SK-N-SH (cell line): ENCODE measurements around the gene SLC2A9. TPM values are rescaled to one million over a fixed set of nuclear protein-coding genes. Genes with fewer than 3 reads are reported as not detected.

Source experiments
- CTCF ChIA-PET: fragments of 300-600, 350-600 bp; formaldehyde crosslinking; extraction: SDS; loops from one replicate; lab custom pipeline; 2021; lab: Yijun Ruan, JAX
- POLR2A ChIA-PET: fragments of 350-600 bp; sonication (Branson Sonifier 250); formaldehyde crosslinking; extraction: SDS; loops from one replicate; lab custom pipeline; 2020; ENCODE audit warnings: antibody characterized with exemption, inconsistent platforms; lab: Yijun Ruan, JAX
- DNase-seq: peaks from one replicate; pipeline ENCODE4 v3.0.0; 2012
- H2AFZ ChIP-seq: fragments of 200-600 bp; sonication (generic); 2 replicates; pipeline ENCODE4 v1.8.1; 2016; ENCODE audit warnings: antibody characterized with exemption, mild to moderate bottlenecking, low read depth
- H3F3A ChIP-seq: fragments of 200-600 bp; sonication (generic); replicated peaks from 2 replicates; pipeline ENCODE3; 2016; ENCODE audit warnings: antibody characterized with exemption, mild to moderate bottlenecking; ENCODE audit not compliant: insufficient read depth
- H3K27ac ChIP-seq, 2 experiments: fragments of 200-500 bp in 1 of 2; fragments of 200-600 bp in 1 of 2; sonication (Bioruptor generic) in 1 of 2; sonication (generic), shearing (Covaris generic) in 1 of 2; 2 replicates each; pipeline versions ENCODE4 v1.5.1 to v1.6.1; 2014 to 2016; ENCODE audit warnings: low read depth in 2 of 2, inconsistent platforms in 1 of 2, low read length in 1 of 2, mild to moderate bottlenecking in 1 of 2, mixed read lengths in 1 of 2
- H3K27me3 ChIP-seq: fragments of 200-600 bp; sonication (generic), shearing (Covaris generic); 2 replicates; pipeline ENCODE4 v1.6.1; 2016; ENCODE audit warnings: mixed run types; ENCODE audit not compliant: insufficient read depth
- H3K36me3 ChIP-seq, 2 experiments: fragments of 200-500 bp in 1 of 2; fragments of 200-600 bp in 1 of 2; sonication (Bioruptor generic) in 1 of 2; sonication (generic) in 1 of 2; replicated peaks in 1 of 2; 2 replicates each; pipeline versions ENCODE3 to v1.5.1; 2014 to 2016; ENCODE audit warnings: low read length in 1 of 2, mild to moderate bottlenecking in 1 of 2; ENCODE audit not compliant: insufficient read depth in 2 of 2, control insufficient read depth in 1 of 2
- H3K4me1 ChIP-seq, 2 experiments: fragments of 200-500 bp in 1 of 2; fragments of 200-600 bp in 1 of 2; sonication (Bioruptor generic) in 1 of 2; sonication (generic), shearing (Covaris generic) in 1 of 2; 2 replicates each; pipeline versions ENCODE4 v1.5.1 to v1.6.1; 2014 to 2016; ENCODE audit warnings: low read depth in 1 of 2, low read length in 1 of 2, mixed run types in 1 of 2; ENCODE audit not compliant: insufficient read depth in 2 of 2, control insufficient read depth in 1 of 2
- H3K4me2 ChIP-seq: fragments of 200-600 bp; sonication (generic), shearing (Covaris generic); 2 replicates; pipeline ENCODE4 v1.6.1; 2017; ENCODE audit warnings: mixed run types
- H3K4me3 ChIP-seq, 2 experiments: fragments of 200-500 bp in 1 of 2; fragments of 200-600 bp in 1 of 2; sonication (Bioruptor generic) in 1 of 2; sonication (generic), shearing (Covaris generic) in 1 of 2; 2 replicates each; pipeline versions ENCODE4 v1.5.1 to v1.8.1; 2014 to 2016; ENCODE audit warnings: low read depth in 2 of 2, inconsistent platforms in 1 of 2, low read length in 1 of 2, mild to moderate bottlenecking in 1 of 2, mixed read lengths in 1 of 2, moderate library complexity in 1 of 2
- H3K79me2 ChIP-seq: fragments of 200-600 bp; sonication (generic); 2 replicates; pipeline ENCODE4 v1.8.1; 2017; ENCODE audit warnings: mild to moderate bottlenecking; ENCODE audit not compliant: insufficient read depth
- H3K9ac ChIP-seq: fragments of 200-600 bp; sonication (generic); 2 replicates; pipeline ENCODE4 v1.6.1; 2017; ENCODE audit warnings: mixed run types
- H3K9me2 ChIP-seq: fragments of 200-600 bp; sonication (generic); 2 replicates; pipeline ENCODE4 v1.6.1; 2017; ENCODE audit warnings: mixed run types
- H3K9me3 ChIP-seq: fragments of 200-600 bp; sonication (generic); 2 replicates; pipeline ENCODE4 v1.6.1; 2017; ENCODE audit warnings: mixed run types, mild to moderate bottlenecking, moderate library complexity
- H4K20me1 ChIP-seq: fragments of 200-600 bp; sonication (generic); 2 replicates; pipeline ENCODE4 v1.6.1; 2017; ENCODE audit warnings: mild to moderate bottlenecking, mixed run types; ENCODE audit not compliant: insufficient read depth
- CTCF ChIP-seq: fragments of 200-600 bp; sonication (generic); IDR thresholded peaks from 2 replicates; pipeline ENCODE4 v1.6.1; 2017; ENCODE audit warnings: antibody characterized with exemption, mild to moderate bottlenecking, moderate library complexity
- ELF1 ChIP-seq: IDR thresholded peaks from 2 replicates; pipeline ENCODE4 v1.4.0; 2012
- EP300 ChIP-seq, 2 experiments: IDR thresholded peaks; 2 replicates each; pipeline versions ENCODE4 v1.4.0 to v1.6.1; 2012; ENCODE audit warnings: borderline replicate concordance in 1 of 2, low read depth in 1 of 2, low read length in 1 of 2
- FOSL2 ChIP-seq: IDR thresholded peaks from 2 replicates; pipeline ENCODE4 v1.4.0; 2012; ENCODE audit warnings: low read depth, mild to moderate bottlenecking, moderate library complexity, borderline replicate concordance
- FOXM1 ChIP-seq: IDR thresholded peaks from 2 replicates; pipeline ENCODE4 v1.4.0; 2012; ENCODE audit warnings: low read depth, mild to moderate bottlenecking
- GABPA ChIP-seq: IDR thresholded peaks from 2 replicates; pipeline ENCODE4 v1.4.0; 2012; ENCODE audit warnings: low read depth, mild to moderate bottlenecking
- IRF3 ChIP-seq: fragments of 150-350 bp; IDR thresholded peaks from 2 replicates; pipeline ENCODE4 v1.6.1; 2016; ENCODE audit warnings: mild to moderate bottlenecking, low read depth, low read length
- NFIC ChIP-seq: IDR thresholded peaks from 2 replicates; pipeline ENCODE4 v1.4.0; 2012; ENCODE audit warnings: borderline replicate concordance
- NRF1 ChIP-seq: IDR thresholded peaks from 2 replicates; pipeline ENCODE4 v1.6.1; 2012; ENCODE audit warnings: low read depth, mild to moderate bottlenecking, low read length
- PBX3 ChIP-seq: IDR thresholded peaks from 2 replicates; pipeline ENCODE4; 2012
- POLR2AphosphoS5 ChIP-seq: IDR thresholded peaks from 2 replicates; pipeline ENCODE4 v1.6.1; 2012; ENCODE audit warnings: low read depth, low read length
- RAD21 ChIP-seq: IDR thresholded peaks from 2 replicates; pipeline ENCODE4 v1.6.1; 2012; ENCODE audit warnings: mild to moderate bottlenecking, low read length
- RCOR1 ChIP-seq: fragments of 150-350 bp; IDR thresholded peaks from 2 replicates; pipeline ENCODE4 v1.6.1; 2017; ENCODE audit warnings: antibody characterized with exemption, low read length
- REST ChIP-seq: IDR thresholded peaks from 2 replicates; pipeline ENCODE4 v1.6.1; 2012; ENCODE audit warnings: mild to moderate bottlenecking, low read depth, low read length, moderate library complexity
- RFX5 ChIP-seq: IDR thresholded peaks from 2 replicates; pipeline ENCODE4 v1.6.1; 2012; ENCODE audit warnings: mild to moderate bottlenecking, improper control_type of control experiment, low read length
- TAF1 ChIP-seq: IDR thresholded peaks from 2 replicates; pipeline ENCODE4 v1.6.1; 2012; ENCODE audit warnings: low read depth, mild to moderate bottlenecking, low read length, moderate library complexity, borderline replicate concordance
- TEAD4 ChIP-seq: IDR thresholded peaks from 2 replicates; pipeline ENCODE4 v1.4.0; 2012; ENCODE audit warnings: mild to moderate bottlenecking, borderline replicate concordance; ENCODE audit not compliant: insufficient read depth
- WGBS: methylation state at CpG from one replicate; pipeline ENCODE4 v1.1.6; 2017; ENCODE audit warnings: low lambda C conversion rate; 5-methylcytosine and 5-hydroxymethylcytosine counted together
- polyA plus RNA-seq, 3 experiments: library from polyadenylated mRNA; depleted of rRNA; stranded (reverse); fragments of >200 nt; gene quantifications; 2 replicates each; pipeline ENCODE4 v1.2.3, GENCODE V29; 2012

SLC2A9 gene
- polyA plus RNA-seq, 1 of the 3 experiments (the other 2 are of a cell fraction): not detected

- TF ChIP-seq RFX5 (no peak), REST (no peak)
Measured at GRCh38 chr4:10046471-10046870, 25.2 kb upstream of the SLC2A9 start (continued).

- Histone ChIP-seq H3K4me3 (no peak overlapping the region), H3K4me1 (no peaks in the 10 kb centered on the region; a peak in 1 of 4 replicates), H3K4me2 (no peak overlapping the region), H4K20me1 (no peaks in the 10 kb centered on the region), H3K9ac (no peak overlapping the region), H3K9me3 (peaks cover 4% of the 10 kb centered on the region; the same call in 1 of the 2 replicates), H3K27me3 (no peaks in the 10 kb centered on the region), H2AFZ (no peak overlapping the region), H3K9me2 (no peaks in the 10 kb centered on the region), H3K79me2 (no peaks in the 10 kb centered on the region), H3K27ac (no peak overlapping the region), H3F3A (no peaks in the 10 kb centered on the region), H3K36me3 (no peaks in the 10 kb centered on the region)
- ChIA-PET CTCF (no interaction called here), POLR2A (no interaction called here)
- TF ChIP-seq EP300 (IDR thresholded peaks at IDR 0.05; ENCODE audit: borderline replicate concordance in 1 of 2, low read depth in 1 of 2, low read length in 1 of 2) (no peak), TAF1 (no peak), POLR2AphosphoS5 (no peak), NRF1 (no peak), TEAD4 (no peak), CTCF (no peak), PBX3 (no peak), NFIC (no peak), FOXM1 (no peak), IRF3 (no peak), RFX5 (no peak), RCOR1 (no peak), GABPA (no peak), FOSL2 (no peak), RAD21 (no peak), ELF1 (no peak)
- DNase-seq: no peak
- WGBS: 60% methylated on average over 1 of the region's 1 CpG
Measured at GRCh38 chr4:10045481-10045880, 24.2 kb upstream of the SLC2A9 start.
